ENCODE data around the gene CPNE7. TPM values are rescaled to one million over a fixed set of nuclear protein-coding genes. Genes with fewer than 3 reads are reported as not detected.

The CPNE7 gene
- total and polyA plus RNA-seq, 5 donors, result not detected

DNA sequence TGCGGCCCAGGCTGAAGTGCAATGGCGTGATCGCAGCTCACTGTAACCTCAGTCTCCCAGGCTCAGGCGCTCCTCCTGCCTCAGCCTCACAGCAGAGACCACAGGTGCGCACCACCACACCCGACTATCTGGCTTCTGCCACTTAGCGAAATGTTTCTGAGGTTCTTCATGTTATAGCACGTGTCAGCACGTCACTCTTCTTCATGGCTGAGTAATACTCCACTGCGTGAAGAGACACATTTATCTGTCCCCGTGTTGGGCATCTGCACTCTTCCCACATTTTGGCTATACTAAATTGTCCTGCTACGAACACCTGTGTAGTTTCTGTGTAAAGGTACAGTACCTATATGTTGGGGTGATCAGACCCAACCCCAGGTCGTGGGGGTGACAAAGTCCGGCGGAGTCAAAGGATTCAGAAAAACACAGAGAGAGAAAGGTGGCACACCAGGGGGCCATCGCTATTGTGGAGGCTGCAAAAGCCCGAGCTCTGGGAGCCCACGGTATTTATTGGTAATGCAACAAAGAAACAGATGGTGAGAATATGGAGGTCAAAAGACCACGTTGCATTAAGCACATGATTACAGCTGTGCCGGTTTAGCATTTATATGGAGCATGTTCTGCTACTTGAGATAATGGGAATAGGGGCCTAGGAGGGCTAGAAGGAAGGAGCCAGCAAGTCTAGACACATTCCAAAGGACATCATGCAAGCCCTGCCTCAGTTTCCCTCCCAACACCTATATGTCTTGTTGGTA is 37.0 kb downstream of the CPNE7 start:
- DNase-seq, result no peak
- Histone ChIP-seq H3K27ac (ENCODE audit: low read length) (no peak overlapping the region), H3K27me3 (ENCODE audit: control insufficient read depth, insufficient read depth) (no peaks in the 10 kb centered on the region), H3K4me3 (ENCODE audit: low read length) (no peak overlapping the region), H3K4me1 (ENCODE audit: control insufficient read depth, insufficient read depth, low read length) (no peaks in the 10 kb centered on the region), H3K9me3 (ENCODE audit: control insufficient read depth, low read length) (no peaks in the 10 kb centered on the region)
- no peak for ATAC-seq
- intact Hi-C loops (cut with DNase I), result no loop called here
- 87% methylated on average over 20 of the region's 20 CpGs for WGBS

GRCh38 chr16:89613231-89613953 is 37.8 kb downstream of the CPNE7 start, which contains the start of gene DPEP1:
TSS of gene DPEP1 (plus strand) at chr16:89613642. CDS start at chr16:89630411, 16,769 bp downstream.
- intact Hi-C loops (cut with DNase I), result no loop called here
- Histone ChIP-seq H3K27me3 (ENCODE audit: control insufficient read depth, insufficient read depth) (no peaks in the 10 kb centered on the region), H3K4me1 (ENCODE audit: control insufficient read depth, insufficient read depth, low read length) (no peaks in the 10 kb centered on the region), H3K4me3 (ENCODE audit: low read length) (no peak within 1 kb of the TSS), H3K27ac (ENCODE audit: low read length) (no peak within 1 kb of the TSS), H3K9me3 (ENCODE audit: control insufficient read depth, low read length) (no peaks in the 10 kb centered on the region)
- WGBS, result 63% methylated on average over 19 of the region's 19 CpGs
- ATAC-seq (peak in 1 of 2 donors; percentile 31), DNase-seq (no peak)

- no peaks in the 10 kb centered on the region for H3K4me1 ChIP-seq (ENCODE audit: control insufficient read depth, insufficient read depth, low read length)
- no peak overlapping the region for H3K27ac ChIP-seq (ENCODE audit: low read length)
- WGBS, result 85% methylated on average over 22 of the region's 22 CpGs
- intact Hi-C loops (cut with DNase I), result no loop called here
- no peaks in the 10 kb centered on the region for H3K27me3 ChIP-seq (ENCODE audit: control insufficient read depth, insufficient read depth)
- no peaks in the 10 kb centered on the region for H3K9me3 ChIP-seq (ENCODE audit: control insufficient read depth, low read length)
- ATAC-seq, result no peak
- no peak for DNase-seq
- H3K4me3 ChIP-seq (ENCODE audit: low read length), result no peak overlapping the region
Measured at GRCh38 chr16:89613954-89614459, 38.4 kb downstream of the CPNE7 start.

- DNase-seq (no peak), ATAC-seq (no peak)
- 80% methylated on average over 13 of the region's 13 CpGs for WGBS
- no peaks in the 10 kb centered on the region for H3K9me3 ChIP-seq (ENCODE audit: control insufficient read depth, low read length)
- intact Hi-C loops (cut with DNase I), result no loop called here
- H3K27me3 ChIP-seq (ENCODE audit: control insufficient read depth, insufficient read depth), result no peaks in the 10 kb centered on the region
- H3K27ac ChIP-seq (ENCODE audit: low read length), result no peak overlapping the region
- no peak overlapping the region for H3K4me3 ChIP-seq (ENCODE audit: low read length)
- no peaks in the 10 kb centered on the region for H3K4me1 ChIP-seq (ENCODE audit: control insufficient read depth, insufficient read depth, low read length)
Measured at GRCh38 chr16:89615176-89615575, 39.6 kb downstream of the CPNE7 start.

DNA sequence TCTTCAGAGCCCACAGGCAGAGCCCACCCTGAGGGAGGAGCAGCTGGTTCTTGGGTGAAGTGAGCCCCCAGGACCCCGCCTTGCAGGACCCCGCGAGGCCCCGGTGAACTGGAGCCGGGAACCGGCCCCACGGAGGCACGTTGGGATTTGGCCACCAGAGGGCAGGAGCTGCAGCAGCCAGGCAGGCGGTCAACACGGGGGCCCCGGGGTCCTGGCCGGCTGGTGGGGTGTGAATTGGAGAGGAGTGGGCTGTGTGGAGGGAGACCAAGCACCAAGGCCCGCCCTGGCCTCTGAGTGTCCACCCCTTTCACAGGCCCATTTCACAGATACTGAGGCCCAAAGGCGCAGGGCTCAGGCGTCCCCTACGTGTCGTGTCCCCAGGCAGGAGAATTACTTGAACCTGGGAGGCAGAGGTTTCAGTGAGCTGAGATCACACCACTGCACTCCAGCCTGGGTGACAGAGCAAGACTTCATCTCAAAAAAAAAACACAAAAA is 40.1 kb downstream of the CPNE7 start:
- Histone ChIP-seq H3K4me1 (ENCODE audit: control insufficient read depth, insufficient read depth, low read length) (no peaks in the 10 kb centered on the region), H3K4me3 (ENCODE audit: low read length) (no peak overlapping the region), H3K27me3 (ENCODE audit: control insufficient read depth, insufficient read depth) (no peaks in the 10 kb centered on the region), H3K27ac (ENCODE audit: low read length) (no peak overlapping the region), H3K9me3 (ENCODE audit: control insufficient read depth, low read length) (no peaks in the 10 kb centered on the region)
- 24% methylated on average over 17 of the region's 17 CpGs for WGBS
- intact Hi-C loops (cut with DNase I), result no loop called here
- DNase-seq, result no peak
- no peak for ATAC-seq

- Histone ChIP-seq H3K27ac (ENCODE audit: low read length) (no peak overlapping the region), H3K9me3 (ENCODE audit: control insufficient read depth, low read length) (no peaks in the 10 kb centered on the region), H3K4me1 (ENCODE audit: control insufficient read depth, insufficient read depth, low read length) (no peaks in the 10 kb centered on the region), H3K27me3 (ENCODE audit: control insufficient read depth, insufficient read depth) (no peaks in the 10 kb centered on the region), H3K4me3 (ENCODE audit: low read length) (no peak overlapping the region)
- 64% methylated on average over 20 of the region's 20 CpGs for WGBS
- no peak for ATAC-seq
- intact Hi-C loops (cut with DNase I), result no loop called here
- no peak for DNase-seq
Measured at GRCh38 chr16:89616623-89617022, 41.1 kb downstream of the CPNE7 start.

DNA sequence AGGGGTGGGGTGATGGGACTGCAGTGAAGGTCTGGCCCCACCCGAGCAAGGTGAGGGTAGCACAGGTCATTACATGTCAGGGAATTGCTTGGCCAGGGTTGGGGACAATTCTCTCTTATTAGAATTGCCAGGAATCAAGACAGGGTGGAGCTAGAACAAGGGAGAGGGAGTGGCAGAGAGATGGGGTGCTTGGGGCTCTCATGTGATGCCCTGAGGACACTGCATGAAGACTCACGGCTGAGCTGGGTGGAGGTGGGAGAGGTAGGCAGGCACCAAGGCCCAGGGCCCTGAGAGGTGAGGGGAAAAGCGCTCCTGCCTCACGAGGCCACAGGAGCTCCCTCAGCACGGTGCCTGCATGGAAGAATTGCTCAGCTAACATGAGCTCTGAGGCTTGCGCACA is 41.5 kb downstream of the CPNE7 start:
- intact Hi-C loops (cut with DNase I), result no loop called here
- H3K4me3 ChIP-seq (ENCODE audit: low read length), result no peak overlapping the region
- 62% methylated on average over 6 of the region's 6 CpGs for WGBS
- H3K4me1 ChIP-seq (ENCODE audit: control insufficient read depth, insufficient read depth, low read length), result no peaks in the 10 kb centered on the region
- H3K9me3 ChIP-seq (ENCODE audit: control insufficient read depth, low read length), result no peaks in the 10 kb centered on the region
- DNase-seq (no peak), ATAC-seq (no peak)
- H3K27ac ChIP-seq (ENCODE audit: low read length), result no peak overlapping the region
- no peaks in the 10 kb centered on the region for H3K27me3 ChIP-seq (ENCODE audit: control insufficient read depth, insufficient read depth)

DNA sequence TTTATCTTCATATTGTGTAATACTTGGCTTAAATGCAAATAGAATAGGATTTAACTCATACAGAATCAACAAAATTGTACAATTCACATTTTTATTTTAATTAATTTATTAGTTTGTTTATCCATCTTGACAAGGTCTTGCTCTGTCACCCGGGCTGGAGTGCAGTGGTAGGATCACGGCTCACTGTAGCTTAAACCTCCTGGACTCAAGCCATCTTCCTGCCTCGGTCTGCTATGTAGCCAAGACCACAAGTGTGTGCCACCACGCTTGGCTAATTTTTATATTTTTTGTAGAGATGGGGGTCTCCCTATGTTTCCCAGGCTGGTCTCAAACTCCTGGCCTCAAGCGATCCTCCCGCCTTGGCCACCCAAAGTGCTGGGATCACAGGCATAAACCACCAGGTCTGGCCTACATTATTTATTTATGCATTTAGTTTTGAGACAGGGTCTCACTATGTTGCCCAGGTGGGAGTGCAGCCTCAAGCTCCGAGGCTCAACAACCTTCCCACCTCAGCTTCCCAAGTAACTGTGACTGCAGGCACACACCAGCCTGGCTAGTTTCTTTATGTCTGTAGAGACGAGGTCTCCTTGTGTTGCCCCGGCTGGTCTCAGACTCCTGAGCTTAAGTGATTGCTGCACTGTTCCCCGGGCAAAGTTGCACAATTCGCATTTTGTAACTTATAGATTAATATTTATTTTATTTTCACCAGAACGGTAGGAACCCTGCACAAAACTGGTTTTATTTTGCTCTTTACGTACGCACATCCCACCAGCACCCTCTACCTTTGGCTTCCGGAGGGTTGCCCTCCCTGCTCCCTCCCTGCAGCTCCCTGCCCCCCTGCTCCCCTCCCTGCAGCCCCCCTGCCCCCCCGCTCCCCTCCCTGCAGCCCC is 42.8 kb downstream of the CPNE7 start:
- Histone ChIP-seq H3K9me3 (ENCODE audit: control insufficient read depth, low read length) (no peaks in the 10 kb centered on the region), H3K27ac (ENCODE audit: low read length) (no peak overlapping the region), H3K27me3 (ENCODE audit: control insufficient read depth, insufficient read depth) (no peaks in the 10 kb centered on the region), H3K4me3 (ENCODE audit: low read length) (no peak overlapping the region), H3K4me1 (ENCODE audit: control insufficient read depth, insufficient read depth, low read length) (no peaks in the 10 kb centered on the region)
- intact Hi-C loops (cut with DNase I), result no loop called here
- ATAC-seq (no peak), DNase-seq (no peak)
- WGBS, result 66% methylated on average over 16 of the region's 16 CpGs

DNA sequence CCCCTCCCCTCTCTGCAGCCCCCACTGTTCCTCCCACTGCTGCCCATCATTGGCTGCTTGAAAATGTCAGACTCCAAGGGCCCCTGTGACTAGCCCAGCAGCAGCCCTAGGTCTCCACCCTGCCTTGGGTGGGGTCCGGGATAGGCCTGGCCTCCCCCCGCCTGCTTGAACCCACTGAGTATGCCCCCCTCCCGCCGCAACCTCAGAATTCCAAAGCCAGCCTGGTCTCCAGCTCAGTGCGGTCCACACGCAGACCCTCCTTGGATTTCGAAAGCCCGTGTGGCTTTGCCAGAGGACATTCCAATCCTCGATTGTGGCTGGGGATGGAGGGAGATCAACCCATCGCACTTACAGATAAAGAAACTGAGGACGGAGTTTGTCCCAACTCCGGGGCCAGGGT is 44.3 kb downstream of the CPNE7 start:
- intact Hi-C loops (cut with DNase I), result no loop called here
- no peaks in the 10 kb centered on the region for H3K27me3 ChIP-seq (ENCODE audit: control insufficient read depth, insufficient read depth)

DNA sequence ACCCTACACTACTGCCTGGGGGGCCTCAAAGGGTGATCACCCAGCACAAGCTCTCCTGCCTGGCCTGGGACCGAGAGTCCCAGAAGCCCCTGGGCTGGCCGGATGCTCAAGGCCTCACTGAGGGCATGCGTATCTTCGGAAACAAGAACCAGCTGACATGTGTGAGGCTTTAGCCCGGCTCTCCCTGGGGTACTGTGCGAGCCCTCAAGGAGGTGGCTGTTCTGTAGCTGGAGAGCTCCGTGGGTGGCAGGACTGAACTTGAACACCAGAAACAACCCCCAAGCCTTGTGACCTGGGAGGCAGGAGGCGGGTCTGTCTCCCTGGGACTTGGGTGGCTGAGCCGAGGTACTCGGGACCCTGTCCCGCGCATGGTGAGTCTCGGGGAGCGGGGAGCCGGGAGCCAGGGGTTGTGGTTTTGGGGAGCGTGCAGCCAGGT is 44.9 kb downstream of the CPNE7 start:
- intact Hi-C loops (cut with DNase I), result no loop called here
- Histone ChIP-seq H3K9me3 (ENCODE audit: control insufficient read depth, low read length) (no peaks in the 10 kb centered on the region), H3K27ac (ENCODE audit: low read length) (no peak overlapping the region), H3K4me1 (ENCODE audit: control insufficient read depth, insufficient read depth, low read length) (no peaks in the 10 kb centered on the region), H3K4me3 (ENCODE audit: low read length) (no peak overlapping the region), H3K27me3 (ENCODE audit: control insufficient read depth, insufficient read depth) (no peaks in the 10 kb centered on the region)
- peak in 1 of 2 donors; percentile 15 for ATAC-seq
- 66% methylated on average over 16 of the region's 16 CpGs for WGBS
- no peak for DNase-seq

More for the DNA sequence above, 44.3 kb downstream of the CPNE7 start:
- WGBS, result 41% methylated on average over 12 of the region's 12 CpGs
- Histone ChIP-seq H3K4me1 (ENCODE audit: control insufficient read depth, insufficient read depth, low read length) (no peaks in the 10 kb centered on the region), H3K4me3 (ENCODE audit: low read length) (no peak overlapping the region), H3K9me3 (ENCODE audit: control insufficient read depth, low read length) (no peaks in the 10 kb centered on the region), H3K27ac (ENCODE audit: low read length) (no peak overlapping the region)
- ATAC-seq (no peak), DNase-seq (no peak)
